Activated CD8-positive, alpha-beta T cell treated with anti-CD3 and anti-CD28 coated beads for 36 hours (primary cell): ENCODE measurements around the gene ASB10. TPM values are rescaled to one million over a fixed set of nuclear protein-coding genes. Genes with fewer than 3 reads are reported as not detected.
A peak's percentile ranks its signal among the peaks of the same experiment; 100 is the strongest.

Source experiments
- ATAC-seq: fragments of 200-7000 bp; cut with Tn5 transposase; one replicate; pipeline ENCODE4 v1.10.0; 2021; ENCODE audit warnings: mild to moderate bottlenecking, moderate library complexity
- CTCF ChIA-PET: fragments of 350-600 bp; sonication (Branson Sonifier 250); formaldehyde crosslinking; loops from one replicate; lab custom pipeline; 2021; ENCODE audit warnings: antibody characterized with exemption; lab: Charles Lee
- POLR2A ChIA-PET: fragments of 350-600 bp; sonication (Branson Sonifier 250); formaldehyde crosslinking; loops from one replicate; lab custom pipeline; 2021; ENCODE audit warnings: antibody characterized with exemption; lab: Charles Lee
- DNase-seq: peaks from one replicate; pipeline ENCODE4 v3.0.0-alpha.2; 2020
- H3K27ac Mint-ChIP-seq: one replicate; pipeline ENCODE4 v1.8.0; 2021; ENCODE audit warnings: mild to moderate bottlenecking, mixed read lengths
- H3K27me3 Mint-ChIP-seq: one replicate; pipeline ENCODE4 v1.8.0; 2021; ENCODE audit warnings: mixed read lengths
- H3K36me3 Mint-ChIP-seq: one replicate; pipeline ENCODE4 v1.8.0; 2021; ENCODE audit warnings: low read depth, mixed read lengths
- H3K4me1 Mint-ChIP-seq: one replicate; pipeline ENCODE4 v1.8.0; 2021; ENCODE audit warnings: low read depth, mixed read lengths
- H3K4me3 Mint-ChIP-seq: one replicate; pipeline ENCODE4 v1.8.0; 2021; ENCODE audit warnings: mild to moderate bottlenecking, moderate library complexity, mixed read lengths
- H3K9me3 Mint-ChIP-seq: one replicate; pipeline ENCODE4 v1.8.0; 2021; ENCODE audit warnings: mixed read lengths
- CTCF ChIP-seq: fragments of 200-600 bp; IDR thresholded peaks from one replicate; pipeline ENCODE4 v1.8.0; 2022; ENCODE audit warnings: antibody characterized with exemption, mild to moderate bottlenecking
- intact Hi-C: fragments of 100-400 bp; cut with micrococcal nuclease; formaldehyde crosslinking; loops from one replicate; pipeline ENCODE4 v1.10.0; 2022
- total RNA-seq, 2 experiments: library from RNA; stranded (reverse); gene quantifications; one replicate each; pipeline ENCODE4 v1.2.3, GENCODE V29; 2021

The ASB10 gene
- total RNA-seq, 2 experiments from 2014 or later = not detected

GRCh38 chr7:151195616-151196450, 8.8 kb upstream of the ASB10 start:
- POLR2A ChIA-PET = no interaction called here
- no peak for DNase-seq
- no peaks in the 10 kb centered on the region for H3K9me3 Mint-ChIP-seq
- H3K36me3 Mint-ChIP-seq = no peaks in the 10 kb centered on the region
- H3K27me3 Mint-ChIP-seq = peaks cover 2% of the 10 kb centered on the region
- H3K27ac Mint-ChIP-seq = no peak overlapping the region
- CTCF ChIA-PET = no interaction called here
- H3K4me3 Mint-ChIP-seq = no peak overlapping the region
- no peaks in the 10 kb centered on the region for H3K4me1 Mint-ChIP-seq
- no peak for TF ChIP-seq CTCF
- ATAC-seq = no peak
- intact Hi-C loops = no loop called here

- Mint-ChIP-seq H3K9me3 (no peaks in the 10 kb centered on the region), H3K4me3 (no peak overlapping the region), H3K27me3 (peaks cover 2% of the 10 kb centered on the region), H3K36me3 (no peaks in the 10 kb centered on the region), H3K27ac (no peak overlapping the region), H3K4me1 (no peaks in the 10 kb centered on the region)
- intact Hi-C loops = no loop called here
- CTCF ChIA-PET = no interaction called here
- POLR2A ChIA-PET = no interaction called here
- TF ChIP-seq CTCF = no peak
- no peak for DNase-seq
- peak; percentile 47 for ATAC-seq
Measured at GRCh38 chr7:151194188-151194587, 7.1 kb upstream of the ASB10 start.

GRCh38 chr7:151193203-151193978, 6.3 kb upstream of the ASB10 start:
- no peak for DNase-seq
- no peak for ATAC-seq
- intact Hi-C loops = no loop called here
- no peak overlapping the region for H3K4me3 Mint-ChIP-seq
- H3K9me3 Mint-ChIP-seq = no peaks in the 10 kb centered on the region
- H3K27me3 Mint-ChIP-seq = peaks cover 2% of the 10 kb centered on the region
- no peak for TF ChIP-seq CTCF
- ChIA-PET CTCF (no interaction called here), POLR2A (no interaction called here)
- no peaks in the 10 kb centered on the region for H3K4me1 Mint-ChIP-seq
- H3K36me3 Mint-ChIP-seq = no peaks in the 10 kb centered on the region
- no peak overlapping the region for H3K27ac Mint-ChIP-seq

- Mint-ChIP-seq H3K4me3 (no peak overlapping the region), H3K36me3 (no peaks in the 10 kb centered on the region), H3K27me3 (peaks cover 2% of the 10 kb centered on the region), H3K4me1 (no peaks in the 10 kb centered on the region), H3K27ac (no peak overlapping the region), H3K9me3 (no peaks in the 10 kb centered on the region)
- ChIA-PET POLR2A (no interaction called here), CTCF (no interaction called here)
- ATAC-seq (no peak), DNase-seq (no peak)
- intact Hi-C loops = no loop called here
- TF ChIP-seq CTCF = no peak
Measured at GRCh38 chr7:151192002-151192539, 5.0 kb upstream of the ASB10 start.

GRCh38 chr7:151191544-151191943, 4.5 kb upstream of the ASB10 start:
- Mint-ChIP-seq H3K27ac (no peak overlapping the region), H3K9me3 (no peaks in the 10 kb centered on the region), H3K36me3 (no peaks in the 10 kb centered on the region), H3K27me3 (peaks cover 2% of the 10 kb centered on the region), H3K4me1 (no peaks in the 10 kb centered on the region), H3K4me3 (no peak overlapping the region)
- ChIA-PET CTCF (no interaction called here), POLR2A (no interaction called here)
- no peak for DNase-seq
- no peak for TF ChIP-seq CTCF
- intact Hi-C loops = no loop called here
- no peak for ATAC-seq
